HG03103 (cell line): Measurements from ENCODE around the gene ARMCX5.

Source experiments
- ATAC-seq: cut with Tn5 transposase; IDR thresholded peaks from one replicate; pipeline ENCODE4 v1.9.1; 2021; ENCODE audit warnings: low read depth; ENCODE audit not compliant: unreplicated experiment

ARMCX5 gene

DNA sequence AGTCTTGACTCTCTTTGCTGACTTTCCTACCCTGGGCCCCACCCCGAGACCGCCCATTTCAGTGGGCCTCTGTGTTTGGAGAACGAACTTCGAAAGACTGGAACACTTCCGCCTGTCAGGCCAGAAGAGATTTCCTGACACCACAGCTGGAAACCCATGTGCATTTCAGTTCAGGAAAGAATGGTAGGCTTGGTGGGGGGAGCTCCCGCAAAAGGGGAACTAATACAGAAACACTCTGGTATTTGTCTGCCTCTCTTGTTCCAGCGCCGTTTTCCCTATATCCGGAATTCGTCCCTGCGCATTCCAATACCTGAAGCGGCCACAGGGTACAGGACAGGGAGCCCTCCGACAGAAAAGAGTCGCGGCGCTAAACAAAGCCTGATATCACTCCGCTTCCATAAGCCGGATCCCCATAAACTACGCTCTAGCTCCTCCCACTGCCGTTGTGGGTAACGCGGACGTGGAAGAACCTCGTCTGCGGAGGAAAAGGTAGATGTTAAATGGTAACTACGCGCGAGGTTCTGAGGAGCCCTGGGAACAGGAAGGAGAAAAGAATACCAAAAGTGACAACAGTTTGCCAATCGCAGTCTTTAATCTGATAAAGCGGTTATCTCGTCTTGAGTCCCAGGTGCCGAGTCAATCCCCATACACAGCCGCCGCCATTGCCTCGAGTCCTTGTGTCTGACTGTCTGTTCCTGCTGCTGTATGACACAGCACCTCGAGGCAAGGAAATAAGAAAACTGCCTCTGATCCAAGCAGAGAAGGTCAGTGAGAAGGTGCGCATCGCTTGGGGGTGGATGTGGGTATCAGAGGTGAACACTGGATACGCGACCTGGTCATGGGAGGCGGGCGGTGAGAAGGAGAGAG, at the start of gene ARMCX5:
ARMCX5 (plus strand) TSS at position 432 of the 867 bp plus-strand sequence. CDS start 2,627 bp downstream, outside the sequence.
- ATAC-seq = peak; percentile 87

GRCh38 chrX:102558607-102559006, 40.7 kb upstream of the ARMCX5 start:
- no peak for ATAC-seq

DNA sequence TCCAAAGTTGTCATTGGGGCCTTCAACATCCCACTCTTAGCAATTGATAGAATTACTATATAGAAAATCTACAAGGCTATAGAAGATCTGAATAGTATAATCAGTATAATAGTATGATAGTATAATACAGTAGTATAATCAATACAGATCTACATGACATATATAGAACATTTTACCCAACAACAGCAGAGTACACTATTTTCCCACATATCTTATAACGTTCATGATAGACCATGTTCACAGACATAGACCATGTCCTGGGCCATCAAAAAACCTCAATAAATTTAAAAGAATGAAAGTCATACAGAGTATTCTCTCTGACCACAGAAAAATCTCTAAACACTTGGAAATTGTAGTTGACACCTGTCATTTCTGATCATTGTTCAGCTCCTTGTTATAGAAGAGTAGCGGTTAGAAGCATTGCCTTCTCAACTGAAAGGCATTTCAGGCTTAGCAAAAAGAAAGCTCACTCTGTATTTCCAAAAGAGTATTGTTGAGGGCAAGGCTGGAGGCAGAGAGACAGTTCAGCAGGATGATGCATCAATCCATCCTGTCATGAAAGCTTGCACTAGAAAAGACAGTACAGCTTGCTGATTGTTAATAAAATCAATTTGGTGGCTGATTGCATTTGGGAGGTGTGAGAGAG, 38.8 kb upstream of the ARMCX5 start:
- no peak for ATAC-seq

DNA sequence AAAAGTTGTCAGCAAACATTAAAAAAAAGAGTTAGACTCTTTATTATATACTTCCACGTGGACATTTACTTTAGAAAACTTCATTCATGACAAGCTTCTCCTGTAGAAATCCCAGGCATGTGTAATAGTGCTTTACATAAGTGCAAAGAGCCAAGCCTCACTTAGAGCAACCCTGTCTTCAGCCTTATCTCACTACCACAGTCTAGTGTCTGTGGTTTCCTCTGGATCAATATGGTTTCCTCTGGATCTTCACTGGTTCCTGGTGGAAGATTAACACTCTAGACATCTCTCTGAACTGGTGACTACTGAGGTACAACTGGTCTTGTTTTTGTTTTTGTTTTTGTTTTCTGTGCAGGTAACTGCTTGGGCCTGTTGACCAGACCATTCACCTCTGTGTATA, 18.4 kb upstream of the ARMCX5 start:
- ATAC-seq = no peak

GRCh38 chrX:102593367-102593766, 5.9 kb upstream of the ARMCX5 start:
- no peak for ATAC-seq

GRCh38 chrX:102599951-102600579, 750 bp downstream of the ARMCX5 start:
- peak; percentile 6 for ATAC-seq

DNA sequence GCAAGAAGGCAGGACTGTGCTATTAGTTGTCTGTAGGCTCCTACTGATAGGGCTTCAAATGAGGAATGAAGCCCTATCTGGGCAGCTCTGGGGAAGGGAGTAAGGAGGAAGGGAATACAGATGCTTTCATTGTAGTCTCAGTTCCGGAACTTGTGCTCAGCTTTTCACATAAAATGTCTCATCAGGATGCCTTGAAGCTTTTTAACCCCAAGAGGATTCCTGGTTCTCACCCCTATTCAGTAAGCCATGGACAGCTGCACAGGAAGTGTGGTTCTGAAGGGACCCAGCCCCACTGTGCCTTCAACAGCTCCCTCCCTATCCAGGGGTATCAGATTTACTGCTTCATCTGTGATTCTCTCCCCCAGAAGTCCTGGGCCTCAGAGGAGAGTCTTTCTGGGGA, 5.0 kb downstream of the ARMCX5 start:
- no peak for ATAC-seq

DNA sequence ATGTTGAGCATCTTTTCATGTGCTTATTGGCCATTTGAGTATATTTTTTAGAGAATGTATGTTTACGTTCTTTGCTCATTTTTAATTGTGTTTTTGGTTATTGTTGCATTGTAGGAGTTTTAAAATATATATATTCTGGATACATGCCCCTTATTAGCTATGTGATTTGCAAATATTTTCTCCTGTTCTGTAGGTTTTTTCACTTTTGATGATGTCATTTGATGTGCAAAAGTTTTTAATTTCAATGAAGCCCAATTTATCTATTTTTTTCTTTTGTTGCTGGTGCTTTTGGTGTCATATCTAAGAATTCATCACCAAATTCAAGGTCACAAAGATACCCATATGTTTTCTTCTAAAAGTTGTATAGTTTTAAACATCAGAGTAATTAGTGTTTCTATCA, 6.8 kb downstream of the ARMCX5 start:
- ATAC-seq = no peak

GRCh38 chrX:102610905-102611304, 11.6 kb downstream of the ARMCX5 start:
- ATAC-seq = no peak

- no peak for ATAC-seq
These were observed 24.8 kb downstream of the ARMCX5 start for GRCh38 chrX:102624105-102624504.

GRCh38 chrX:102627640-102628039, 28.3 kb downstream of the ARMCX5 start:
- ATAC-seq = peak; percentile 61

DNA sequence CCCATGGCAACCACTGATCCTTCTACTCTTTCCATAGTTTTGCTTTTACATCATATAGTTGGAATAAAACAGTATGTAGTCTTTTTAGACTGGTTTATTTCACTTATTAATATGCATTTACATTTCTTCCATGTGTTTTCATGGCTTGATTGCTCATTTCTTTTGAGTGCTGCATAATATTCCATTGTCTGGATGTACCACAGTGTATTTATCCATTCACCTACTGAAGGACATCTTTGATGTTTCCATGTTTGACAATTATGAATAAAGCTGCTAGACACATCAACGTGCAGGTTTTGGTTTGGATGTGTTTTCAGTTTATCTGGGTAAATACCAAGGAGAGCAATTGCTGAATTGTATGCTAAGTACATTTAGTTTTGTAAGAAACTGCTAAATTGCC, 38.2 kb downstream of the ARMCX5 start:
- ATAC-seq = no peak

- ATAC-seq = no peak
These were observed 51.6 kb downstream of the ARMCX5 start for GRCh38 chrX:102650903-102651241.

DNA sequence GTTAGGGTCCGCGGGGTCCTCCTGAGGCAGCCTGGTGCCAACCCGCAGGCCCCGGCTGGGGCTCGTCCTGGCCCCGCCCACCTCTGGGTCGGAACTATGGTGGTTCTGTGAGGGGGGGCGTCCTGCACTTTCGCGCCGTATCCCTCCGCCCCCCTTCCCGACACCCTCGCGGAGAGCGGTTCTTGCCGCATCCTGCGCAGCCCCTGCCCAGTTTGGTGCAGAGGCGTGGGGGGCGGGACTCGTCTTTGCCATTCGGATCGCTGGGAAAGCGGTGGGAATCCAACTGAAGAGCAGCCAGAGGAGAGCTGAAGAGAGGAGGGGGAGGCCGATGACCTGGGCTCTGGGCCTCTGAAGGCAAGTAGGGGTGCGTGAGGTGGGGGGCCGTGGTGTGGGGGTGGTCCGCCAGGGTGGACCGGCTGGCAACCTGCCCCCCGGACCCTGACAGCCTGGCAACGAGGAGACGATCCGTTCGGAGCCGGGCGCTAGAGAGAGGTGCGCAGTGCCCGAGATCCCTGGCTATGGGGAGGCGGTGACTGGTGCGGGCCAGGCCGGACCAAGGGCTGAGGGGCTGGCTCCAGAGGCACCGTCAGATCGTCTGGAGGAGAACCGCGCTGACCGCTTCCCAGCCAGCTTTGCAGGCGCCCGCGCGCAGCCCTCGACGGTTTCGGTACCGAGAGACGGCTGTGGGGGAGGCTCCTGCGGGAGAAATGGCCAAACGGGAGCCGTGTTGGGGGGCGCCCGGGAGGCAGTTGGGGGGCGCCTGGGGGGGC, 52.1 kb downstream of the ARMCX5 start, which contains the start of gene GPRASP1:
GPRASP1 (plus strand) TSS at position 242 of the 770 bp plus-strand sequence. CDS start 2,431 bp downstream, outside the sequence.
- no peak for ATAC-seq

DNA sequence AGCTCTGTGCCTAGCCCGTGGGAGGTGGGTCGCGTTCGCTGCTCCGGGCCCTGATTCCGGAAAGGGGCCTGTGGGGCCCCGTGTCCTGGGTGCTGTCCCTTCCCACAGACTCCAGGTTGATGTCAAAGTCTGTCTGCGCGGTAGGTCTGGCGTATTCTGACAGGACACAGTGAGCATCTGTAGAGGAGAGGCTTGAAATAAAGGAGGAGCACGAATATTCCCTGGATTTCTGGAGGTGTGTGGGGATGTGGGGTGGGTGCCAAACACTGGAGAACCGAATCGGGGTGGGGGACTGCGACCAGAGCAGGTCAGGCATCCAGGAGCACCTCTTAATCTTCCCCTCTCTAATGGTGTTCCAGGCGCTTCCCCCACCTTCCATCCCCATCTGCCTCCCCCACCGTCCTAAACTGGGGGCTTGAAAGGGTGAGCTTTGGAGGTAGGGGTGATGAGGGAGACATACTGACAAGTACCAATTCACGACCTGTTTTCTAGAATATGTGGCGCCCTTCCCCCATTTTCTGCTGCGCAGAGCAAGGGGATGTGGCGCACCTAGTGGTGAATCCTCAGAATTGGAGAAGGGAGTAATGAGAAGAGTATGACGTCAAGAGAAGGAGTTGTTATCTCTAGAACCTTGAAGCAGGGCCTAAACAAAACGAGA, 52.8 kb downstream of the ARMCX5 start:
- ATAC-seq = no peak
